IPS-18a (cell line): Measurements from ENCODE around the gene IGSF9B.

Experiments used
- H3K27ac ChIP-seq: one replicate; pipeline ENCODE4 v1.5.1; 2013; ENCODE audit warnings: low read length
- H3K27me3 ChIP-seq: one replicate; pipeline ENCODE4 v1.6.1; 2013; ENCODE audit warnings: mild to moderate bottlenecking, low read length; ENCODE audit not compliant: control insufficient read depth, insufficient read depth
- H3K36me3 ChIP-seq: one replicate; pipeline ENCODE4 v1.6.1; 2013; ENCODE audit warnings: low read depth, low read length; ENCODE audit not compliant: control insufficient read depth
- H3K4me1 ChIP-seq: one replicate; pipeline ENCODE4 v1.6.1; 2013; ENCODE audit warnings: low read depth, low read length; ENCODE audit not compliant: control insufficient read depth
- H3K4me3 ChIP-seq: one replicate; pipeline ENCODE4 v1.5.1; 2013; ENCODE audit warnings: low read length
- H3K9ac ChIP-seq: one replicate; pipeline ENCODE4 v1.6.1; 2013; ENCODE audit warnings: mild to moderate bottlenecking, low read length, moderate library complexity
- H3K9me3 ChIP-seq: one replicate; pipeline ENCODE4 v1.6.1; 2013; ENCODE audit warnings: low read depth, low read length; ENCODE audit not compliant: control insufficient read depth

IGSF9B gene

GRCh38 chr11:133934599-133935550, 21.9 kb downstream of the IGSF9B start:
- Histone ChIP-seq H3K27me3 (no peaks in the 10 kb centered on the region), H3K9me3 (no peaks in the 10 kb centered on the region), H3K4me1 (no peaks in the 10 kb centered on the region), H3K9ac (no peak overlapping the region), H3K36me3 (peaks cover 31% of the 10 kb centered on the region), H3K27ac (no peak overlapping the region), H3K4me3 (no peak overlapping the region)

GRCh38 chr11:133934096-133934495, 22.7 kb downstream of the IGSF9B start:
- no peak overlapping the region for H3K9ac ChIP-seq
- no peaks in the 10 kb centered on the region for H3K27me3 ChIP-seq
- H3K36me3 ChIP-seq = peaks cover 31% of the 10 kb centered on the region
- no peaks in the 10 kb centered on the region for H3K4me1 ChIP-seq
- H3K4me3 ChIP-seq = no peak overlapping the region
- H3K9me3 ChIP-seq = no peaks in the 10 kb centered on the region
- no peak overlapping the region for H3K27ac ChIP-seq

- Histone ChIP-seq H3K36me3 (peaks cover 13% of the 10 kb centered on the region), H3K4me3 (no peak overlapping the region), H3K27ac (no peak overlapping the region), H3K27me3 (no peaks in the 10 kb centered on the region), H3K9ac (no peak overlapping the region), H3K4me1 (no peaks in the 10 kb centered on the region), H3K9me3 (no peaks in the 10 kb centered on the region)
Observed at GRCh38 chr11:133931449-133932060, 25.2 kb downstream of the IGSF9B start.

- H3K4me3 ChIP-seq = no peak overlapping the region
- no peaks in the 10 kb centered on the region for H3K9me3 ChIP-seq
- no peak overlapping the region for H3K27ac ChIP-seq
- H3K36me3 ChIP-seq = peaks cover 18% of the 10 kb centered on the region
- H3K27me3 ChIP-seq = no peaks in the 10 kb centered on the region
- H3K9ac ChIP-seq = no peak overlapping the region
- H3K4me1 ChIP-seq = no peaks in the 10 kb centered on the region
Observed at GRCh38 chr11:133930767-133931448, 25.9 kb downstream of the IGSF9B start.

GRCh38 chr11:133930053-133930766, 26.6 kb downstream of the IGSF9B start:
- no peak overlapping the region for H3K9ac ChIP-seq
- no peak overlapping the region for H3K27ac ChIP-seq
- no peaks in the 10 kb centered on the region for H3K27me3 ChIP-seq
- peaks cover 22% of the 10 kb centered on the region for H3K36me3 ChIP-seq
- H3K4me1 ChIP-seq = no peaks in the 10 kb centered on the region
- H3K4me3 ChIP-seq = no peak overlapping the region
- H3K9me3 ChIP-seq = no peaks in the 10 kb centered on the region

GRCh38 chr11:133929401-133930052, 27.2 kb downstream of the IGSF9B start:
- Histone ChIP-seq H3K9me3 (no peaks in the 10 kb centered on the region), H3K9ac (no peak overlapping the region), H3K27ac (no peak overlapping the region), H3K27me3 (no peaks in the 10 kb centered on the region), H3K36me3 (peaks cover 27% of the 10 kb centered on the region), H3K4me3 (no peak overlapping the region), H3K4me1 (no peaks in the 10 kb centered on the region)

GRCh38 chr11:133928628-133929059, 28.1 kb downstream of the IGSF9B start:
- Histone ChIP-seq H3K27me3 (no peaks in the 10 kb centered on the region), H3K4me1 (no peaks in the 10 kb centered on the region), H3K4me3 (no peak overlapping the region), H3K36me3 (peaks cover 31% of the 10 kb centered on the region), H3K9ac (no peak overlapping the region), H3K27ac (no peak overlapping the region), H3K9me3 (no peaks in the 10 kb centered on the region)

DNA sequence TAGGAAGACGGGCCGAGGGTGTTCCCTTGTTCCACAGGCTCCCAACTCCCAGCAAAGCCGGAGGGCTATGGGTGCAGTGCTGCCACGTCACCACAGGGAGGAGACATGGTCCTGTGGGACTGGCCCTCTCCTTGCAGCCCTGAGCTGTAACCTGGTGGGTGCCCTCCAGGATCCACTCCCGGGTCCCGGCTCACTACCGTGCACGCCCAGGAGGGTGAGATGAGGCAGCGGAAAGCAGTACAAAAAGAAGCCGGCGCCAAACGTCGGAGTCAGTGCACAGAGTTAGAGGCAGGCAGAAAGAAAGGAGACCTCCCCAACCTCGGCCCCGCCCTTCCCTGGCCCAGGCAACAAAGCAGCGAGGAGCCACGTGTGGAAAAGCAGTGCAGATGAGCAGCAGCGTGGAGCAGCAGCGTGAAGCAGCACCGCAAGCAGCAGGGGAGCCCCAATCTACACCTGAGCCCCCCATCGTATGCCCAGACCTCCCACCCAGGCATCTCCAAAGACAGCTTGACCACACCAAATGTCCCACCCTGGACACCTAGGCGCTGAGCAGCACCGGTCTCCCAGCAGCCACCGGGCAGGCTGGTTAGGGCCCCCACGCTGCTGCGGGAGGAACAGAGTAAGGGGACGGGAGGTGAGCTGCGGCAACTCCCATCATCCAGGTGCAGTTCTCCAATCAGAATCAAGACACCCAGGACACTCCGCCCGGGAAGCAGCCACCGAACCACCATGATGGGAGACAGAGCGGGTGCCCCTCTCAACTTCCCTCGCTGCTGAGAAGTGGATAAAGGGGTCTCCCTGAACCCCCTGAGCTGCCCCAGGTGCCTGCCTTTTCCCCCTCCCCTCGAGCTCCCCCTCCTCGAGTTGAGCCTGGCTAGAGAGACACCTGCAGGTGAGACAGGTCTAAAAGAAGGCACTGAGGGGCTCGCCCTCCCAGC, 28.8 kb downstream of the IGSF9B start:
- Histone ChIP-seq H3K9ac (no peak overlapping the region), H3K9me3 (no peaks in the 10 kb centered on the region), H3K27ac (no peak overlapping the region), H3K4me3 (no peak overlapping the region), H3K4me1 (no peaks in the 10 kb centered on the region), H3K36me3 (peaks cover 35% of the 10 kb centered on the region), H3K27me3 (no peaks in the 10 kb centered on the region)

DNA sequence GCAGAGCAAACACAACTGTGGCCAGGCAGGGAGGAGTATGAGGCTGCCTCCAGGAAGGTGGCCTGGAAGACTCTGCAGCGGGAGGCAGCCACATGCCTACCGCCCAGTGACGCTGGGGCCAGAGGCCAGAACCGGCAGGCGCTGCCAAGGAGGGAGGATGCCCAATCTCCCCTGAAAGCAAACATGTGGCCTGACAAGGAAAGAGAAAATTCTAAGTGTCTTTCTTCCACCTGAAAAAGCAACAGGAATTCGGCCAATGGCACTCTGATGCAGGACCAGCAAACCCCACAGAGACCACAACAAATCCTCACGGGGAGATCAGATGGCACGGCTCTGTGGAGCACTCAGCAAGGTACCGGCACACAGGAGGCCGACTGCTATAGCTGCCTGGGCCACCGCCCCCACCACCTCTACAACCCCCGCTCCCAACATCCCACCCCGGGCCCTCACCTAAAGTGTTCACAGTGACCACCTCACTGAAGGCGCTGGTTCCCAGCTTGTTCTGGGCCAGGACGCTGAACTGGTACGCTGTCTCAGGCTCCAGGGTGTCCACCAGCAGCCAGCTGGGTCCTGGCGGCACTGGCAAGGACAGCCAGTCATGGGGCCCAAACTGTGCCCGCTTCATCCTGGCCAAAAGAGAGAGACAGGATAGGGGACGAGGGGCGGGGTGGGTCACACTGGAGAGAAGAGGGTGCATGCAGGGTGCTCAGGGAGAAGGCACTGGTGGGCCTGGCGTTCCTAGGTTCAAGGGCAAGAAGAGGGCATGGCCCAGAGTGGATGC, 30.1 kb downstream of the IGSF9B start:
- Histone ChIP-seq H3K9ac (no peak overlapping the region), H3K27me3 (no peaks in the 10 kb centered on the region), H3K27ac (no peak overlapping the region), H3K4me3 (no peak overlapping the region), H3K9me3 (no peaks in the 10 kb centered on the region), H3K4me1 (no peaks in the 10 kb centered on the region), H3K36me3 (peaks cover 35% of the 10 kb centered on the region)
